ENCODE results near the gene MOB3A. TPM values are rescaled to one million over a fixed set of nuclear protein-coding genes. Genes with fewer than 3 reads are reported as not detected.

MOB3A gene
- total and polyA plus RNA-seq, 2 of the 8 experiments (the other 6 are each of a cell fraction or from before 2014, with no cell fraction given): 9.2 to 9.6 TPM

GRCh38 chr19:2077833-2078619, 18.1 kb downstream of the MOB3A start (continued):
- no peak for TF ChIP-seq EZH2 (IDR thresholded peaks at IDR 0.05; ENCODE audit: low read depth, low read length, severe bottlenecking)
- TF ChIP-seq MAFK (IDR thresholded peaks at IDR 0.05; ENCODE audit: low read depth, low read length): no peak
- no peak for TF ChIP-seq NANOG (IDR thresholded peaks at IDR 0.05; ENCODE audit: insufficient read depth, low read depth, low read length, poor library complexity, severe bottlenecking)
- no peak for TF ChIP-seq FOSL1 (IDR thresholded peaks at IDR 0.05; ENCODE audit: insufficient read depth, low read depth, low read length)
- no peak for TF ChIP-seq KDM1A (IDR thresholded peaks at IDR 0.05; ENCODE audit: borderline replicate concordance, low read length)
- no peak for TF ChIP-seq GABPA (IDR thresholded peaks at IDR 0.05; ENCODE audit: borderline replicate concordance, insufficient read depth, low read length)
- no peak for TF ChIP-seq ASH2L (IDR thresholded peaks at IDR 0.05; ENCODE audit: low read length)
- no peak for TF ChIP-seq HDAC2 (IDR thresholded peaks at IDR 0.05; ENCODE audit: borderline replicate concordance in 1 of 2, low read depth in 2 of 2, low read length in 2 of 2)

Data from H1 (cell line).